Measurements from ENCODE around the gene PRKCB.

DNA sequence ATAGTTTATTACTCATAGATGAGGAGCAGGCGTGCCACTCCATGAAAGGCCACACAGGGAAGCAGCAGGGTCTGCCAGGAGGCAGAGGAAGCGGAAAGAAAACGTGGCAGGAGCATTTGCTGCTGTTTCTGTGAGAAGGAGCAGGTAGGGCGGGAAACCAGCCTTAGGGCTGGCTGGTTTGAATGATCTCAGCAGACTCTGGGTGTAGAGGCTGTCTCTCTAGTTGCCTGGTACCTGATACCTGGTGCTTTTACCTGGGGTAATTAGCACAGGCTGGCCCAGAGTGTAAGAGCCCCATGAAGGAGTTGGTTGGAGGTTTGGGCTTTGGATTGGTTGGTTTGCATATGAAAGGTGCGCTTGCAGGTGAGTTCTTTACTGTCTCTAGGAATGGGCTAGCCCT lies 215.3 kb downstream of the PRKCB start:
- TF ChIP-seq, protein P1, sequence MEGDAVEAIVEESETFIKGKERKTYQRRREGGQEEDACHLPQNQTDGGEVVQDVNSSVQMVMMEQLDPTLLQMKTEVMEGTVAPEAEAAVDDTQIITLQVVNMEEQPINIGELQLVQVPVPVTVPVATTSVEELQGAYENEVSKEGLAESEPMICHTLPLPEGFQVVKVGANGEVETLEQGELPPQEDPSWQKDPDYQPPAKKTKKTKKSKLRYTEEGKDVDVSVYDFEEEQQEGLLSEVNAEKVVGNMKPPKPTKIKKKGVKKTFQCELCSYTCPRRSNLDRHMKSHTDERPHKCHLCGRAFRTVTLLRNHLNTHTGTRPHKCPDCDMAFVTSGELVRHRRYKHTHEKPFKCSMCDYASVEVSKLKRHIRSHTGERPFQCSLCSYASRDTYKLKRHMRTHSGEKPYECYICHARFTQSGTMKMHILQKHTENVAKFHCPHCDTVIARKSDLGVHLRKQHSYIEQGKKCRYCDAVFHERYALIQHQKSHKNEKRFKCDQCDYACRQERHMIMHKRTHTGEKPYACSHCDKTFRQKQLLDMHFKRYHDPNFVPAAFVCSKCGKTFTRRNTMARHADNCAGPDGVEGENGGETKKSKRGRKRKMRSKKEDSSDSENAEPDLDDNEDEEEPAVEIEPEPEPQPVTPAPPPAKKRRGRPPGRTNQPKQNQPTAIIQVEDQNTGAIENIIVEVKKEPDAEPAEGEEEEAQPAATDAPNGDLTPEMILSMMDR (IDR thresholded peaks at IDR 0.05; ENCODE audit: low read depth, low read length): no peak
- TF ChIP-seq EZH2phosphoT487 (IDR thresholded peaks at IDR 0.05; ENCODE audit: low read depth): no peak

All from OCI-LY3 (cell line).